Dermis blood vessel endothelial cell (primary cell): Measurements from ENCODE around the gene CTSC. TPM values are rescaled to one million over a fixed set of nuclear protein-coding genes. Genes with fewer than 3 reads are reported as not detected.

Experiments used
- DNase-seq: peaks from one replicate; pipeline ENCODE4 v3.0.0; 2010
- total RNA-seq: library from RNA; depleted of rRNA; stranded (reverse); fragments of >200 nt; gene quantifications from 2 replicates; pipeline ENCODE4 v1.2.3, GENCODE V29; 2014

Gene CTSC
- 57.2 and 78.7 TPM in 2 replicates for total RNA-seq

- peak; percentile 91 for DNase-seq
These were observed at the start of gene CTSC for GRCh38 chr11:88337181-88337986. Gene CTSC, minus strand, starts transcription at chr11:88337736. Its CDS starts 64 bp downstream, at chr11:88337672.

- no peak for DNase-seq
These were observed 47.1 kb upstream of the CTSC start for GRCh38 chr11:88384669-88385005.

GRCh38 chr11:88384004-88384668 lies 46.6 kb upstream of the CTSC start:
- DNase-seq = peak; percentile 43

GRCh38 chr11:88383447-88383846 lies 45.9 kb upstream of the CTSC start:
- DNase-seq = no peak

GRCh38 chr11:88379130-88379529 lies 41.6 kb upstream of the CTSC start:
- no peak for DNase-seq

- no peak for DNase-seq
These were observed 41.0 kb upstream of the CTSC start for GRCh38 chr11:88378422-88379066.

- peak; percentile 73 for DNase-seq
These were observed 40.1 kb upstream of the CTSC start for GRCh38 chr11:88377646-88378045.

GRCh38 chr11:88377144-88377543 lies 39.6 kb upstream of the CTSC start:
- DNase-seq = peak; percentile 3

- DNase-seq = no peak
These were observed 38.5 kb upstream of the CTSC start for GRCh38 chr11:88375927-88376470.

- no peak for DNase-seq
These were observed 33.2 kb upstream of the CTSC start for GRCh38 chr11:88370782-88371181.

GRCh38 chr11:88367310-88367709 lies 29.8 kb upstream of the CTSC start:
- no peak for DNase-seq

- DNase-seq = peak; percentile 42
These were observed 26.1 kb upstream of the CTSC start for GRCh38 chr11:88363648-88364065.

- no peak for DNase-seq
These were observed 25.5 kb upstream of the CTSC start for GRCh38 chr11:88363004-88363403.

GRCh38 chr11:88360141-88360540 lies 22.6 kb upstream of the CTSC start:
- DNase-seq = no peak

GRCh38 chr11:88359541-88359940 lies 22.0 kb upstream of the CTSC start:
- no peak for DNase-seq

- DNase-seq = no peak
These were observed 21.6 kb upstream of the CTSC start for GRCh38 chr11:88359114-88359513.

- DNase-seq = no peak
These were observed 20.5 kb upstream of the CTSC start for GRCh38 chr11:88358040-88358431.

- DNase-seq = no peak
These were observed 19.9 kb upstream of the CTSC start for GRCh38 chr11:88357323-88358039.

- no peak for DNase-seq
These were observed 18.4 kb upstream of the CTSC start for GRCh38 chr11:88355887-88356286.

GRCh38 chr11:88354912-88355311 lies 17.4 kb upstream of the CTSC start:
- no peak for DNase-seq

GRCh38 chr11:88353835-88354496 lies 16.4 kb upstream of the CTSC start:
- DNase-seq = no peak

- no peak for DNase-seq
These were observed 15.8 kb upstream of the CTSC start for GRCh38 chr11:88353386-88353785.
